A673 (cell line): Measurements from ENCODE around the gene OR10G6.

ENCODE experiments used
- EZH2 ChIP-seq: fragments of 200-600 bp; sonication (generic); IDR thresholded peaks from 2 replicates; pipeline ENCODE4 v1.6.1; 2017; ENCODE audit warnings: borderline replicate concordance, low read depth, mild to moderate bottlenecking, mixed read lengths, antibody characterized with exemption, low read length; ENCODE audit not compliant: poor library complexity, severe bottlenecking
- TF ChIP-seq, protein P1 (sequence below): fragments of 300-800, 200-600 bp; sonication (generic); conservative IDR thresholded peaks from 2 replicates; pipeline ENCODE4 v1.5.1; 2017; ENCODE audit warnings: low read depth, mild to moderate bottlenecking, antibody characterized with exemption, low read length, moderate library complexity, mixed read lengths

DNA sequence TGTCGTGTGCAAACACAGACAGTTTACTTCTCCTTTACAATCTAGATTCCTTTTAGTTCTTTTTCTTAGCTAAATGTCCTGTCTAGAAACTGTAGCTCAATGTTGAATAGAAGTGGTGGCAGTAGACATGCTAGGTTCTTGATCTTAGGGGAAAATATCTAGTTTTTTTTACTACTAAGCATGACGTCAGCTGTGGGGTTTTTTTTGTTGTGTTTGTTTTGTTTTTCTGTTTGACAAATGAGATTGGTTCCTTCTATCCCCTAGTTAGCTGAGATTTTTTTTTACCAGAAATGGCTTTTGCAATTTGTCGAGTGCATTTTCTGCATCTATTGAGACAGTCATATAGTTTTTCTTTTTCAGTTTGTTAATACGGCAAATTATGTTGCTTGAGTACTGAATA lies 48.5 kb upstream of the OR10G6 start:
- TF ChIP-seq, protein P1, sequence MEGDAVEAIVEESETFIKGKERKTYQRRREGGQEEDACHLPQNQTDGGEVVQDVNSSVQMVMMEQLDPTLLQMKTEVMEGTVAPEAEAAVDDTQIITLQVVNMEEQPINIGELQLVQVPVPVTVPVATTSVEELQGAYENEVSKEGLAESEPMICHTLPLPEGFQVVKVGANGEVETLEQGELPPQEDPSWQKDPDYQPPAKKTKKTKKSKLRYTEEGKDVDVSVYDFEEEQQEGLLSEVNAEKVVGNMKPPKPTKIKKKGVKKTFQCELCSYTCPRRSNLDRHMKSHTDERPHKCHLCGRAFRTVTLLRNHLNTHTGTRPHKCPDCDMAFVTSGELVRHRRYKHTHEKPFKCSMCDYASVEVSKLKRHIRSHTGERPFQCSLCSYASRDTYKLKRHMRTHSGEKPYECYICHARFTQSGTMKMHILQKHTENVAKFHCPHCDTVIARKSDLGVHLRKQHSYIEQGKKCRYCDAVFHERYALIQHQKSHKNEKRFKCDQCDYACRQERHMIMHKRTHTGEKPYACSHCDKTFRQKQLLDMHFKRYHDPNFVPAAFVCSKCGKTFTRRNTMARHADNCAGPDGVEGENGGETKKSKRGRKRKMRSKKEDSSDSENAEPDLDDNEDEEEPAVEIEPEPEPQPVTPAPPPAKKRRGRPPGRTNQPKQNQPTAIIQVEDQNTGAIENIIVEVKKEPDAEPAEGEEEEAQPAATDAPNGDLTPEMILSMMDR: no peak
- no peak for TF ChIP-seq EZH2
